ENCODE data around the gene GCSH.
"Not testable (repeated sequence)": the region's sequence is repeated elsewhere in the genome, so short reads cannot be mapped to it uniquely, and the experiment has no call there.

GCSH gene

GRCh38 chr16:81095953-81096714 lies at the start of gene GCSH:
Gene GCSH, minus strand, starts transcription at chr16:81096395. Its CDS starts 117 bp downstream, at chr16:81096278.
- DNase-seq (ENCODE audit: low spot score), result peak; percentile 99

DNA sequence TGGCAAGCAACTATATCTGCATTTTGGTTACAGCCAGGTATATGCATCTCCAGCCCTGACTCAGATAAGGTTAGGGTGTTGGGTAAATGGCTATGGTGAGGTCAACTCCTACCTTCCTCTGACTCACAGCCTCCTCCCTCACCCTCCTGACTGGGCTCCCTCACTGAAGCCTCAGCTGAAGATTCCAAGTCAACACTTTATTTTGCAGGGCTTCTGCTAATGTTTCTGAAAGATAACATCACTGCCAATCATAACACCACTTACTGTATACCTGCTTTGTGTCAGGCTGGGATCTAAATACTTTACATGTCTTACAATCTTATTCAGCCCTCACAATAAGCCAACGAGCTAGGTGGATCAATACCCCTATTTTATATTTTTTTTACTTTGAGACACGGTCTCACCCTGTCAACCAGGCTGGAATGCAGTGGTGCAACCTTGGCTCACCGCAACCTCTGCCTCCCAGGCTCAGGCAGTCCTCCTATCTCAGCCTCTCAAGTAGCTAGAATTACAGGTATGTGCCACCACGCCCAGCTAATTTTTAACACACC lies 47.8 kb upstream of the GCSH start:
- no peak for DNase-seq (ENCODE audit: low spot score)

DNA sequence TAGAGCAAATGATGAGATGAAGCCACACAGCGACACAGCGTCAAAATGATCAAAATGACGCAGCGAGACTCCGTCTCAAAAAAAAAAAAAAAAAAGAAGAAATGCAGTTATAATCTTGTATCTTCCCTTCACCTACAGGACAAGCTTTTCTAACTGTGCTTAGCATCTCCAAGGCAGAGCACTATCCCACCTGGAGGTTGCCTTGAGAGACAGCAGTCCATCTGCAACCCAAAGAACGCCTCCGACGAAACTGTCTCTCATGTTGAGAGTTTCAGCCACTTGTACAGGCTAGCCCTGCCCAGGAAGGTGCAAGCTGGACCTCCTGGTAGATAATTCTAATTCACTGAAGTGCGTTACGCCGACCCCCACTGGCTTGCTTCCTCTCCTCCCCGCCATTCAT lies 46.7 kb upstream of the GCSH start:
- no peak for DNase-seq (ENCODE audit: low spot score)

DNA sequence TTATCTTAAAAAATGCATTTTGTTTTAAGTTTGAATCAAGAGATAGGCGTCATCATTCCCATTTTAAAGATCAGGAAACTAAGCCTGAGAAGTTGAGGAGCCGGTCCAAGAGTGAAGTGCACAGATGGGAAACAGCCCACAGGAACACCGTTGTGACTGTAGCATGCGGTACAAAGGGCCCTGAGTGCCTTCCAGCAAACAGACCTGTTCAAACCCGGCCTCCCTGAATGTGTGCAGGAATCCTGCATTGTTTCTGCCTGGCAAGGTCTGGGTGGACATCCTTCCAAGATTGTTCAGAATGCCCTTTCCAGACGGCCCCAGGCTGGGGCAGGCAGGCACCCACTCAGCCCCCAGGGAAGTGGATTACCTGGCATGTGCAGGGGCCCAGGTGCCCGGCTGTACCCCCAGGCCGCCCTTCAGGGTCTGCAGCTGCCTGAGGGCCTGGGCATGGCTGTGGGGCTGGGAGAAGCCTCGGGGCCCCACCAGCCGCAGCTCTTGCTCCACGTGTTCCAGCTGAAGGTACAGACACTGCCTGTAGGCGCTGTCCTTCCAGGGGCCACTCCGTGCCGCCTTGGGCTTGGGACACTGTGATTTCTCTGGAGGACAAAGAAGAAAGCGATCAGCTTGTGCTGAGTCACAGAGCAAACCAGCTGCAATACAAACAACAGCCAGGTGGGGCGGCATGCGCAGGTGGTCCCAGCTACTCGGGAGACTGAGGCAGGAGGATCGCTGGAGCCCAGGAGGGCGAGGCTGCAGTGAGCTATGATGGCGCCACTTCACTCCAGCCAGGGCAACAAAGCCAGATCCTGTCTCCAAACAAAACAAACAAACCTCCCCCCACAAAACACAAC lies 45.0 kb upstream of the GCSH start:
- no peak for DNase-seq (ENCODE audit: low spot score)

DNA sequence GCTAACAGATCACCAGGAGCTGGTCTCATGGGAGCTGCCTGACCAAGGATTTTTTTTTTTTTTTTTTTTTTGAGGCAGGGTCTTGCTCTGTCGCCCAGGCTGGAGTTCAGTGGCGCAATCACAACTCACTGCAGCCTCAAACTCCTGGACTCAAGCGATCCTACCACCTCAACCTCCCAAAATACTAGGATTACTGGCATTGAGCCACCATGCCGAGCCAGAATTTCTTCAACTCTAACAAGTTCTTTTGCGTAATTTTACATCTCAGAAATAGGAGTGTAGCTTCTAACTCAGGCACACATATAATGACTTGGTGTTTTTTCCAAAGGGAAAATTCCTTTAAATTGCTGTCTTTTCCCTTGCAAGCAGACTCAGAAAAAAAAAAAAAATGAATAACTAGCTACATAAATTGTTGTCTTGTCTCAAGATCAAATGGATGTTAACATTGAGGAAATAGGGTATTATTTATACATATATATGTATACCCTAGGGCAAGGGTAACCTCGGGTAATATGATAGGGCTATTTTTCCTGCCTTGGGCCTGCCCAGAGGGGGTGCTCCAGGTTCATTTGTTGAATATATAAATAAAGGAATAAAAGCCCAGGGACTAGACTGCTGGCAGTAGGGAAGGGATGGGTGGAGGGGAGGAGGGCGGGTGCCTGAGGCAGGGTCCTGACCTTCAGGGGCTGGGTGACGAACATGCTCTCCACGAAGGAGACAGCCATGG lies 42.8 kb upstream of the GCSH start:
- no peak for DNase-seq (ENCODE audit: low spot score)

GRCh38 chr16:81137754-81138153 lies 41.6 kb upstream of the GCSH start:
- no peak for DNase-seq (ENCODE audit: low spot score)

- peak; percentile 82 for DNase-seq (ENCODE audit: low spot score)
Measured at GRCh38 chr16:81136390-81137335, 40.5 kb upstream of the GCSH start.

DNA sequence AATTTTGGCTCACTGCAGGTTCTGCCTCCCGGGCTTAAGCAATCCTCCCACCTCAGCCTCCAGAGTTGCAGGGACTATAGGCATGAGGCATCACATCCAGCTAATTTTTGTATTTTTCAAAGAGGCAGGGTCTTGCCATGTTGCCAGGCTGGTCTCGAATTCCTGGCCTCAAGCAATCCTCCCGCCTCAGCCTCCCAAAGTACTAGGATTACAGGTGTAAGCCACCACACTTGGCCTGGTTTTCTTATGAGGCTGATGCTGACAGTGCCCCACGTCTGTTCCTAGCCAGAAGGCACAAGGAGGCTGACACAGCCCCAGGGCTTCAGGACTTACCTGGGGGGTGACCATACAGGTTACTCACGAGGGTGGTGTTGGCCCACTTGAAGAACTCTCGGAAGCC lies 33.9 kb upstream of the GCSH start:
- no peak for DNase-seq (ENCODE audit: low spot score)

- DNase-seq (ENCODE audit: low spot score), result no peak
Measured at GRCh38 chr16:81128726-81129524, 32.7 kb upstream of the GCSH start.

- no peak for DNase-seq (ENCODE audit: low spot score)
Measured at GRCh38 chr16:81127051-81127450, 30.9 kb upstream of the GCSH start.

GRCh38 chr16:81123092-81123852 lies 27.1 kb upstream of the GCSH start:
- DNase-seq (ENCODE audit: low spot score), result no peak

DNA sequence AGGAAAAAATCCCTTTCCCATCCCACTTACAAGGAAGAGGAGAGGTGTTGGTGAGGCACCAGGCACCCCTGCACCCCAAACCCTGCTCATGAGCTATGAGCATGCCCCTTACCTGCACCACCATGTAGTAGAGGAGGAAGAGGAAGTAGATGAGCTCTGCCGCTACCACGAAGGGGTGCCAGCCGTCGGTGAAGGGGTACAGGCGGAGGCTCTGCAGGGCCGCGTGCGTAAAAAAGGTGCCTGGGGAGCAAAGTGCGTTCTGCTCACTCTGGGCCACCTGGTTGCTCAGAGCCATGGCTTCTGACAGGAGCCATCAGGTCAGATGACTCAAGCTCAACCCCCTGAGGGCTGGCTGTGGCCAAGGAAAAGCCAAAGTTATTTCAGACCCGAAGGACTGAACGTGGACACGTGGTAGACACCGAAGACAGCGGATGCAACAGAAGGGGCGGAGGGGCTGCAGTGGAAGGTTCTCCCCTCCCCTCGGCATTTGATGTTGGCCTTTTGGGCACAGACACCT lies 25.3 kb upstream of the GCSH start:
- no peak for DNase-seq (ENCODE audit: low spot score)

DNA sequence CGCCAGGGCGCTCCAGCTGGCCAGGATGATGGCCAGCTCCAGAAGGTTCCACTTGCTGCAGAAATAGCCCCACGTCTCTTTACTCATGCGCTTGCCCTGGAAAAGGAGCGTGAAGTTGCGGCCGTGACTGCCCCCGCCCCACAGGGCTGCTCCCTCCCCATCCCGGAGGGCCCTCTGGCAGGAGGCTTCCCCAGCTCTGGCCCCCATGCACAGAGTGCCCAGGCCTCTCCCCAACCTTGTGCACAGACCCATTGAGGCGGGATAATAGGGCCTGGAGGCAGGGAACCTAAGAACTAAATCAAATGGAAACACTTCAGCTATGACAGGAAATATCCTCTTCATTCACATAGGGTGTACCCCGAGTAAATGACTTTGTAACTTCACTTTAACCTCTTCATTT lies 21.2 kb upstream of the GCSH start:
- no peak for DNase-seq (ENCODE audit: low spot score)

GRCh38 chr16:81116285-81116684 lies 20.1 kb upstream of the GCSH start:
- DNase-seq (ENCODE audit: low spot score), result no peak

DNA sequence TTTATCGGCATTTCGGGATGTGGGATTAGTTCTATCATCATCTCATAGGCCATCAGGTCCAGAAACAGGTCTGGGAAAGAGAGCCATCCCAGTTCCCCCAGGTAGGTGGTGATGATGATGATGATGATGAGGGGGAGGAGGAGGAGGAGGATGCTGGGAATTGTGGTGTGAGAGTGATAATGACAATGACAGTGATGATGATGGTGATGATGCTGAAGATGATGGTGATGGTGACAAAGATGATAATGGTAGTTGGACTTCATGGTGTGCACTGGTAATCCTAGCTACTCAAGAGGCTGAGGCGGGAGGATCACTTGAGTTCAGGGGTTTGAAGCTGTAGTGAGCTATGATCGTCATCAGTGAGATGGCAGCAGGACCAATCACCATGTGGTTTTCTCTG lies 16.3 kb upstream of the GCSH start:
- DNase-seq (ENCODE audit: low spot score), result no peak

GRCh38 chr16:81109274-81109673 lies 13.1 kb upstream of the GCSH start:
- DNase-seq (ENCODE audit: low spot score), result not testable (repeated sequence)

- no peak for DNase-seq (ENCODE audit: low spot score)
Measured at GRCh38 chr16:81107511-81107910, 11.3 kb upstream of the GCSH start.

- peak; percentile 35 for DNase-seq (ENCODE audit: low spot score)
Measured at GRCh38 chr16:81106826-81107503, 10.8 kb upstream of the GCSH start.

GRCh38 chr16:81105946-81106345 lies 9.8 kb upstream of the GCSH start:
- no peak for DNase-seq (ENCODE audit: low spot score)
